Measurements from ENCODE around the gene APBA2.

DNA sequence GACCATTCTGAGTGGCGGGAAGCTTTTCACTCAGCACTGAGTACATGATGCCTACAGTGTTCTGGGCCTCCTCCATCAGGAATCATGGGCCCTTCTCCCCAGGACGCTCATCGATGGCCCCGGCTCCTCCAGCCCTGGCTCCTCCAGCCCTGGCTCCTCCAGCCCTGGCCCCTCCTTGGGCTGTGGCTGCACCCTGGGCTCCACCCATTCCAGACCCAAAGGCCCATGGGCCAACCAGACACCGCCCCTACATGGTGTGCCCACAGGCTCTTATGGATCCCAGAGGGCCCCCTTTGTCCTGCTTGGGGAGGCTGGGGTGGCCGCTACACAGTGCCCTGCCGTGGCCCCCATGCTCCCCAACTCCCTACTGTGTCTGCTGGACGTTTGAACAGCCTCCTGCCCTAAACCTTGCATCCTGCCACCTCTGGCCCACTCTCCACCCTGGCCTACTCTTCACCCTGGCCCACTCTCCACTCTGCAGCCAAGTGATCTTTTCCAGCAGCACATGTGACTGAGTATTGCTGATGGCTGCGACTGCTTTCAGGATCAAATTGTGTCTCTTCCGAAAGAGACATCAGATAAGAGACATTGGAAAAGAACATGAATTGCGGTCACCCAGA is 57.9 kb downstream of the APBA2 start:
- no peak for TF ChIP-seq EZH2 (IDR thresholded peaks at IDR 0.05; ENCODE audit: borderline replicate concordance, low read depth, low read length, severe bottlenecking)
- TF ChIP-seq, protein P1, sequence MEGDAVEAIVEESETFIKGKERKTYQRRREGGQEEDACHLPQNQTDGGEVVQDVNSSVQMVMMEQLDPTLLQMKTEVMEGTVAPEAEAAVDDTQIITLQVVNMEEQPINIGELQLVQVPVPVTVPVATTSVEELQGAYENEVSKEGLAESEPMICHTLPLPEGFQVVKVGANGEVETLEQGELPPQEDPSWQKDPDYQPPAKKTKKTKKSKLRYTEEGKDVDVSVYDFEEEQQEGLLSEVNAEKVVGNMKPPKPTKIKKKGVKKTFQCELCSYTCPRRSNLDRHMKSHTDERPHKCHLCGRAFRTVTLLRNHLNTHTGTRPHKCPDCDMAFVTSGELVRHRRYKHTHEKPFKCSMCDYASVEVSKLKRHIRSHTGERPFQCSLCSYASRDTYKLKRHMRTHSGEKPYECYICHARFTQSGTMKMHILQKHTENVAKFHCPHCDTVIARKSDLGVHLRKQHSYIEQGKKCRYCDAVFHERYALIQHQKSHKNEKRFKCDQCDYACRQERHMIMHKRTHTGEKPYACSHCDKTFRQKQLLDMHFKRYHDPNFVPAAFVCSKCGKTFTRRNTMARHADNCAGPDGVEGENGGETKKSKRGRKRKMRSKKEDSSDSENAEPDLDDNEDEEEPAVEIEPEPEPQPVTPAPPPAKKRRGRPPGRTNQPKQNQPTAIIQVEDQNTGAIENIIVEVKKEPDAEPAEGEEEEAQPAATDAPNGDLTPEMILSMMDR (IDR thresholded peaks at IDR 0.05; ENCODE audit: borderline replicate concordance, extremely low read depth, low read length, poor library complexity, severe bottlenecking): no peak

Data from DND-41 (cell line).